ENCODE results near the gene ELFN2. TPM values are rescaled to one million over a fixed set of nuclear protein-coding genes. Genes with fewer than 3 reads are reported as not detected.

Gene ELFN2
- total RNA-seq, 1 experiment from 2014 or later, result 0.34 TPM

- in situ Hi-C loops (cut with HindIII; ENCODE audit: low pct_unique_long_range_greater_than_20kb, low sequenced_read_pairs), result no loop called here
- no peak for DNase-seq (ENCODE audit: low read depth, low spot score)
These were observed 70.4 kb downstream of the ELFN2 start for GRCh38 chr22:37356922-37357321.

GRCh38 chr22:37355174-37355573, 72.1 kb downstream of the ELFN2 start:
- in situ Hi-C loops (cut with HindIII; ENCODE audit: low pct_unique_long_range_greater_than_20kb, low sequenced_read_pairs), result no loop called here
- no peak for DNase-seq (ENCODE audit: low read depth, low spot score)

- DNase-seq (ENCODE audit: low read depth, low spot score), result no peak
- in situ Hi-C loops (cut with HindIII; ENCODE audit: low pct_unique_long_range_greater_than_20kb, low sequenced_read_pairs), result no loop called here
These were observed 72.6 kb downstream of the ELFN2 start for GRCh38 chr22:37354670-37355069.

- in situ Hi-C loops (cut with HindIII; ENCODE audit: low pct_unique_long_range_greater_than_20kb, low sequenced_read_pairs), result no loop called here
- no peak for DNase-seq (ENCODE audit: low read depth, low spot score)
These were observed 73.0 kb downstream of the ELFN2 start for GRCh38 chr22:37354261-37354660.

GRCh38 chr22:37353839-37354238, 73.4 kb downstream of the ELFN2 start:
- in situ Hi-C loops (cut with HindIII; ENCODE audit: low pct_unique_long_range_greater_than_20kb, low sequenced_read_pairs), result no loop called here
- DNase-seq (ENCODE audit: low read depth, low spot score), result no peak

- no peak for DNase-seq (ENCODE audit: low read depth, low spot score)
- in situ Hi-C loops (cut with HindIII; ENCODE audit: low pct_unique_long_range_greater_than_20kb, low sequenced_read_pairs), result no loop called here
These were observed 74.8 kb downstream of the ELFN2 start for GRCh38 chr22:37352481-37352880.

- DNase-seq (ENCODE audit: low read depth, low spot score), result no peak
- in situ Hi-C loops (cut with HindIII; ENCODE audit: low pct_unique_long_range_greater_than_20kb, low sequenced_read_pairs), result no loop called here
These were observed 76.0 kb downstream of the ELFN2 start for GRCh38 chr22:37351232-37351631.

GRCh38 chr22:37349043-37349814, 78.0 kb downstream of the ELFN2 start:
- no peak for DNase-seq (ENCODE audit: low read depth, low spot score)
- in situ Hi-C loops (cut with HindIII; ENCODE audit: low pct_unique_long_range_greater_than_20kb, low sequenced_read_pairs), result no loop called here

- in situ Hi-C loops (cut with HindIII; ENCODE audit: low pct_unique_long_range_greater_than_20kb, low sequenced_read_pairs), result no loop called here
- DNase-seq (ENCODE audit: low read depth, low spot score), result no peak
These were observed 80.8 kb downstream of the ELFN2 start for GRCh38 chr22:37346505-37346895.

- DNase-seq (ENCODE audit: low read depth, low spot score), result peak; percentile 13
- in situ Hi-C loops (cut with HindIII; ENCODE audit: low pct_unique_long_range_greater_than_20kb, low sequenced_read_pairs), result no loop called here
These were observed 81.3 kb downstream of the ELFN2 start for GRCh38 chr22:37345863-37346504.

GRCh38 chr22:37344735-37345449, 82.4 kb downstream of the ELFN2 start:
- no peak for DNase-seq (ENCODE audit: low read depth, low spot score)
- in situ Hi-C loops (cut with HindIII; ENCODE audit: low pct_unique_long_range_greater_than_20kb, low sequenced_read_pairs), result no loop called here

GRCh38 chr22:37343863-37344734, 83.2 kb downstream of the ELFN2 start:
- no peak for DNase-seq (ENCODE audit: low read depth, low spot score)
- in situ Hi-C loops (cut with HindIII; ENCODE audit: low pct_unique_long_range_greater_than_20kb, low sequenced_read_pairs), result no loop called here

- no peak for DNase-seq (ENCODE audit: low read depth, low spot score)
- in situ Hi-C loops (cut with HindIII; ENCODE audit: low pct_unique_long_range_greater_than_20kb, low sequenced_read_pairs), result no loop called here
These were observed 83.9 kb downstream of the ELFN2 start for GRCh38 chr22:37343348-37343747.

- in situ Hi-C loops (cut with HindIII; ENCODE audit: low pct_unique_long_range_greater_than_20kb, low sequenced_read_pairs), result no loop called here
- DNase-seq (ENCODE audit: low read depth, low spot score), result no peak
These were observed 85.2 kb downstream of the ELFN2 start for GRCh38 chr22:37342065-37342464.

- in situ Hi-C loops (cut with HindIII; ENCODE audit: low pct_unique_long_range_greater_than_20kb, low sequenced_read_pairs), result no loop called here
- DNase-seq (ENCODE audit: low read depth, low spot score), result no peak
These were observed 86.7 kb downstream of the ELFN2 start for GRCh38 chr22:37340331-37341262.

GRCh38 chr22:37338539-37339246, 88.6 kb downstream of the ELFN2 start:
- DNase-seq (ENCODE audit: low read depth, low spot score), result no peak
- in situ Hi-C loops (cut with HindIII; ENCODE audit: low pct_unique_long_range_greater_than_20kb, low sequenced_read_pairs), result no loop called here

Data from SK-MEL-5 (cell line).